Suprapubic skin (tissue), 4 donors: Measurements from ENCODE around the gene ZNF496. TPM values are rescaled to one million over a fixed set of nuclear protein-coding genes. Genes with fewer than 3 reads are reported as not detected.

Source experiments
- DNase-seq, 2 donors: peaks; one replicate each; pipeline ENCODE4 v3.0.0-alpha.2; 2019; ENCODE audit warnings: low spot score in 2 of 2
- H3K27ac ChIP-seq: fragments of 200-600 bp; sonication (generic); one replicate; pipeline ENCODE4 v1.5.1; 2019
- H3K27me3 ChIP-seq: fragments of 200-600 bp; sonication (generic); one replicate; pipeline ENCODE4 v1.5.1; 2019
- H3K36me3 ChIP-seq: fragments of 200-600 bp; sonication (generic); one replicate; pipeline ENCODE4 v1.5.1; 2019
- H3K4me1 ChIP-seq: fragments of 200-600 bp; sonication (generic); one replicate; pipeline ENCODE4 v1.5.1; 2019
- H3K4me3 ChIP-seq: fragments of 200-600 bp; sonication (generic); one replicate; pipeline ENCODE4 v1.5.1; 2019; ENCODE audit warnings: mild to moderate bottlenecking
- H3K9me3 ChIP-seq: fragments of 200-600 bp; sonication (generic); one replicate; pipeline ENCODE4 v1.5.1; 2019
- CTCF ChIP-seq, 2 donors: fragments of 200-600 bp in 1 of 2; fragments of 450-650 bp in 1 of 2; sonication (generic) in 1 of 2; IDR thresholded peaks; one replicate each; pipeline ENCODE4 v1.5.1; 2016 to 2019; ENCODE audit warnings: antibody characterized with exemption in 2 of 2, mild to moderate bottlenecking in 1 of 2, moderate library complexity in 1 of 2
- EP300 ChIP-seq: sonication (generic); formaldehyde crosslinking; IDR thresholded peaks from one replicate; pipeline ENCODE4 v1.6.1; 2017; ENCODE audit warnings: antibody characterized with exemption
- POLR2A ChIP-seq, 2 donors: fragments of 450-650 bp; IDR thresholded peaks; one replicate each; pipeline ENCODE4 v1.6.1; 2017; ENCODE audit warnings: antibody characterized with exemption in 2 of 2, mild to moderate bottlenecking in 2 of 2, moderate library complexity in 2 of 2
- POLR2AphosphoS5 ChIP-seq, 3 donors: sonication (generic); formaldehyde crosslinking; IDR thresholded peaks; one replicate each; pipeline ENCODE4 v1.6.1; 2017; ENCODE audit warnings: antibody characterized with exemption in 3 of 3
- WGBS: methylation state at CpG from one replicate; pipeline ENCODE4 v1.1.5; 2018; 5-methylcytosine and 5-hydroxymethylcytosine counted together
- total RNA-seq, 4 donors: library from RNA; depleted of rRNA; stranded (reverse); fragments of >200 nt; gene quantifications; one replicate each; pipeline ENCODE4 v1.1.0, GENCODE V29; 2016

Gene ZNF496
- total RNA-seq, 4 donors from 2014 or later = 17.5 to 45.7 (median 21.2) TPM

DNA sequence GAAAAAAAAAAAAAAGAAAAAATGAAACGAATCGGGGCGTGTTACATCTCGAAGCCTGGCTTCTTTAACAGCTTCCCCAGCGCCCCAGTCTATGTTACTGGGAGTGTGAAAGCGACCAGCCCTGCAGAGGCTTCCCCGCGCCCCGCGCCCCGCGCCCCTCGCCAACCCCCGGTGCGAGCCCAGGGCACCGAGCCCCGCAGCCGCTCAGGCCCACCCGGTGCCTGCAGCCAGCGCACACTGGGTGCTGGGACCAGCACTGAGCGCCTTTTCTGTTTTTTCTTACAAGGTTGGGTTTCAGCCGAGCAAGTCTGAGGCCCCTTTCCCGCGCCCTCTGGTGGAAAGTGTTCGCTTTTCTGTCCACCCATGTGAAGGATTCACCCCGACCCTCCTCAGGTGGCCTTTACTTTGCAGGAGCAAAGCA lies 42.1 kb upstream of the ZNF496 start:
- H3K27me3 ChIP-seq = no peaks in the 10 kb centered on the region
- no peaks in the 10 kb centered on the region for H3K36me3 ChIP-seq
- H3K4me3 ChIP-seq = peak overlapping the region; percentile 43
- no peak overlapping the region for H3K27ac ChIP-seq
- DNase-seq = no peak
- peaks cover 11% of the 10 kb centered on the region for H3K4me1 ChIP-seq
- no peaks in the 10 kb centered on the region for H3K9me3 ChIP-seq
- no peak for TF ChIP-seq EP300
- TF ChIP-seq POLR2AphosphoS5 (IDR thresholded peaks at IDR 0.05) = no peak
- peak in 1 of 2 donors; percentile 40 for TF ChIP-seq CTCF (IDR thresholded peaks at IDR 0.05)
- no peak for TF ChIP-seq POLR2A (IDR thresholded peaks at IDR 0.05)
- WGBS = 23% methylated on average over 26 of the region's 26 CpGs

DNA sequence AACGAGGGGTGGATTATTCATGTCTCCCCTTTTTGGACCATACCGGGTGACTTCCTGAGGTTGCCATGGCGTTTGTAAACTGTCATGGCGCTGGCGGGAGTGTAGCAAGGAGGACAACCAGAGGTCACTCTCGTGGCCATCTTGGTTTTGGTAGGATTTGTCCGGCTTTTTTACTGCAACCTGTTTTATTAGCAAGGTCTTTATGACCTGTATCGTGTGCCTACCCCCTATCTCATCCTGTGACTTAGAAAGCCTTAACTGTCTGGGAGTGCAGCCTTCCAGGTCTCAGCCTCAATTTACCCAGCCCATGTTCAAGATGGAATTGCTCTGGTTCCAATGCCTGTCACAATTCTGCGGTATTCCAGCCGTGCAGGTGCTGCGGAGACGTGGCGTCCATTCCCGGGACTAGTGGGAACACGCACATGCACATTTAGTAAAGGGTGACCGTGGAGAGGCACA lies 40.2 kb upstream of the ZNF496 start:
- no peak for TF ChIP-seq CTCF (IDR thresholded peaks at IDR 0.05)
- no peak for TF ChIP-seq EP300
- no peak for TF ChIP-seq POLR2AphosphoS5 (IDR thresholded peaks at IDR 0.05)
- no peak for TF ChIP-seq POLR2A (IDR thresholded peaks at IDR 0.05)
- no peaks in the 10 kb centered on the region for H3K27me3 ChIP-seq
- no peak overlapping the region for H3K4me3 ChIP-seq
- peaks cover 11% of the 10 kb centered on the region for H3K4me1 ChIP-seq
- H3K27ac ChIP-seq = no peak overlapping the region
- no peaks in the 10 kb centered on the region for H3K9me3 ChIP-seq
- no peaks in the 10 kb centered on the region for H3K36me3 ChIP-seq
- WGBS = 93% methylated on average over 16 of the region's 16 CpGs
- DNase-seq = no peak

DNA sequence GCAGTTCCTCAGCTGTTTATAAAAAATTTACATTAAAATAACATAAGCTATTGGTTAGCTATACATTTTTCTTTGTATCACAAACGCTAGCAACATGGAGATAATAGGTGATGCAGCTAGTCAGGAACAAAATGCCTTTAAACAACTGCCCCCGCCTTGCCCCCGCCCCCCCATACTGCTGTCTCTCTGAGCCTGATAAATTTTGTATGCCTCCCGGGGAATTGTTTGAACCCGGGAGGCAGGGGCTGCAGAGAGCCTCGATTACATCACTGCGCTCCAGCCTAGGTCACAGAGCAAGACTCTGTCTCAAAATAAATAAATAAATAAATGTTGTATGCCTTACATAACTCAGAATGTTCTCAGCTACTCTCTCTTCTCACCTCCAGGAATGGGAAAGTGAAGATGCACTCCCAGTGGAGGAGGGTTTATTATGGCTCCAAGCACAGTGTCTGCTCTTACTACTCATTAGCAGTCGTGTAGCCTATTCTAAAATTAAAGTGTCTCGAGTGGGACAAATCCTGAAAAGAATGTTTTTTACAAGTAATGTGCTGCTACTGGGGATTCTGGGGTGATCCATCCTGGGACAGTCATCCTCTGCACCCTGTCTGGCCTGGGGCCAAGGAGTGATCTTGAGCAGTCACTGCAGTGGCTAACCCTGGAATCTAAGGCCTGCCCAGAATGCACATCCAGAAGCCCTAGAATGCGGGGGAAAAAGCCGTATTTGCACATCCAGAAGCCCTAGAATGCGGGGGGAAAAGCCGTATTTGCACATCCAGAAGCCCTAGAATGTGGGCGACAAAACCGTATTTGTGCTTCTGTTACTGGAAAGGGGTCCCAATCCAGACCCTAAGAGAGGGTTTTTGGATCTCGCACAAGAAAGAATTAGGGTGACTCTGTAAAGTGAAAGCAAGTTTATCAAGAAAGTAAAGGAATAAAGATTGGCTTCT lies 39.4 kb upstream of the ZNF496 start:
- DNase-seq = no peak
- 69% methylated on average over 16 of the region's 16 CpGs for WGBS
- H3K27ac ChIP-seq = no peak overlapping the region
- H3K36me3 ChIP-seq = no peaks in the 10 kb centered on the region
- no peak for TF ChIP-seq POLR2A (IDR thresholded peaks at IDR 0.05)
- no peak for TF ChIP-seq EP300
- no peak for TF ChIP-seq CTCF (IDR thresholded peaks at IDR 0.05)
- TF ChIP-seq POLR2AphosphoS5 (IDR thresholded peaks at IDR 0.05) = no peak
- H3K9me3 ChIP-seq = no peaks in the 10 kb centered on the region
- no peaks in the 10 kb centered on the region for H3K27me3 ChIP-seq
- H3K4me1 ChIP-seq = peaks cover 11% of the 10 kb centered on the region
- no peak overlapping the region for H3K4me3 ChIP-seq

- no peaks in the 10 kb centered on the region for H3K9me3 ChIP-seq
- no peak overlapping the region for H3K27ac ChIP-seq
- H3K36me3 ChIP-seq = no peaks in the 10 kb centered on the region
- H3K4me3 ChIP-seq = no peak overlapping the region
- H3K4me1 ChIP-seq = peaks cover 9% of the 10 kb centered on the region
- 69% methylated on average over 7 of the region's 7 CpGs for WGBS
- DNase-seq = no peak
- TF ChIP-seq CTCF (IDR thresholded peaks at IDR 0.05) (no peak), EP300 (no peak), POLR2AphosphoS5 (IDR thresholded peaks at IDR 0.05) (no peak), POLR2A (IDR thresholded peaks at IDR 0.05) (no peak)
- no peaks in the 10 kb centered on the region for H3K27me3 ChIP-seq
Observed at GRCh38 chr1:247368490-247369145, 37.0 kb upstream of the ZNF496 start.
